Measurements from ENCODE around the gene RUSF1.
A peak's percentile ranks its signal among the peaks of the same experiment; 100 is the strongest.

RUSF1 gene

GRCh38 chr16:31477220-31478216, 30.7 kb downstream of the RUSF1 start:
- H3K4me3 ChIP-seq (ENCODE audit: low read length) = peak overlapping the region; percentile 52; the same call in 1 of the 2 replicates
- DNase-seq (ENCODE audit: low read depth, low spot score) = no peak

GRCh38 chr16:31476303-31477219, 31.6 kb downstream of the RUSF1 start:
- H3K27me3 ChIP-seq (ENCODE audit: control insufficient read depth, insufficient read depth, low read length) = peaks cover 1% of the 10 kb centered on the region; the same call in 1 of the 2 replicates
- WGBS (ENCODE audit: insufficient coverage, insufficient read length) = no CpG with 5 or more reads among the region's 68 CpGs
- no peaks in the 10 kb centered on the region for H3K9me3 ChIP-seq (ENCODE audit: control insufficient read depth, insufficient read depth, low read length)
- H3K4me1 ChIP-seq (ENCODE audit: control insufficient read depth, insufficient read depth, low read length) = no peaks in the 10 kb centered on the region
- DNase-seq (ENCODE audit: low read depth, low spot score) = no peak
- no peak overlapping the region for H3K27ac ChIP-seq (ENCODE audit: low read length)
- H3K36me3 ChIP-seq (ENCODE audit: control insufficient read depth, insufficient read depth, low read length) = no peaks in the 10 kb centered on the region
- peak overlapping the region; percentile 53; the same call in 1 of the 2 replicates for H3K4me3 ChIP-seq (ENCODE audit: low read length)

More at GRCh38 chr16:31477220-31478216, 30.7 kb downstream of the RUSF1 start:
- no CpG with 5 or more reads among the region's 67 CpGs for WGBS (ENCODE audit: insufficient coverage, insufficient read length)
- no peaks in the 10 kb centered on the region for H3K9me3 ChIP-seq (ENCODE audit: control insufficient read depth, insufficient read depth, low read length)
- no peak overlapping the region for H3K27ac ChIP-seq (ENCODE audit: low read length)
- no peaks in the 10 kb centered on the region for H3K4me1 ChIP-seq (ENCODE audit: control insufficient read depth, insufficient read depth, low read length)
- no peaks in the 10 kb centered on the region for H3K36me3 ChIP-seq (ENCODE audit: control insufficient read depth, insufficient read depth, low read length)
- peaks cover 1% of the 10 kb centered on the region; the same call in 1 of the 2 replicates for H3K27me3 ChIP-seq (ENCODE audit: control insufficient read depth, insufficient read depth, low read length)

DNA sequence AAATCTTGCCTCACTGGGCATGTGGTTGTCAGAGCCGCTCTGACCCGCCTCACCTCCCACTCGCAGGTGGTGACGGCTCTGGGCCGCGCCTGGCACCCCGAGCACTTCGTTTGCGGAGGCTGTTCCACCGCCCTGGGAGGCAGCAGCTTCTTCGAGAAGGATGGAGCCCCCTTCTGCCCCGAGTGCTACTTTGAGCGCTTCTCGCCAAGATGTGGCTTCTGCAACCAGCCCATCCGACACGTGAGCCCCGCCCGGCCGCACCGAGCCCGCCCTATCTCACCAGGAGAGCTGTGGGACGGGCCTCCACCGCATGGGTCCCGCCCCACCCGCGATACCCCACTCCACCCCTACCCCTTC, 32.3 kb downstream of the RUSF1 start:
- H3K27me3 ChIP-seq (ENCODE audit: control insufficient read depth, insufficient read depth, low read length) = peaks cover 1% of the 10 kb centered on the region; the same call in 1 of the 2 replicates
- peak overlapping the region; percentile 53; the same call in 1 of the 2 replicates for H3K4me3 ChIP-seq (ENCODE audit: low read length)
- no CpG with 5 or more reads among the region's 26 CpGs for WGBS (ENCODE audit: insufficient coverage, insufficient read length)
- no peaks in the 10 kb centered on the region for H3K4me1 ChIP-seq (ENCODE audit: control insufficient read depth, insufficient read depth, low read length)
- DNase-seq (ENCODE audit: low read depth, low spot score) = no peak
- no peaks in the 10 kb centered on the region for H3K9me3 ChIP-seq (ENCODE audit: control insufficient read depth, insufficient read depth, low read length)
- H3K36me3 ChIP-seq (ENCODE audit: control insufficient read depth, insufficient read depth, low read length) = no peaks in the 10 kb centered on the region
- H3K27ac ChIP-seq (ENCODE audit: low read length) = no peak overlapping the region

DNA sequence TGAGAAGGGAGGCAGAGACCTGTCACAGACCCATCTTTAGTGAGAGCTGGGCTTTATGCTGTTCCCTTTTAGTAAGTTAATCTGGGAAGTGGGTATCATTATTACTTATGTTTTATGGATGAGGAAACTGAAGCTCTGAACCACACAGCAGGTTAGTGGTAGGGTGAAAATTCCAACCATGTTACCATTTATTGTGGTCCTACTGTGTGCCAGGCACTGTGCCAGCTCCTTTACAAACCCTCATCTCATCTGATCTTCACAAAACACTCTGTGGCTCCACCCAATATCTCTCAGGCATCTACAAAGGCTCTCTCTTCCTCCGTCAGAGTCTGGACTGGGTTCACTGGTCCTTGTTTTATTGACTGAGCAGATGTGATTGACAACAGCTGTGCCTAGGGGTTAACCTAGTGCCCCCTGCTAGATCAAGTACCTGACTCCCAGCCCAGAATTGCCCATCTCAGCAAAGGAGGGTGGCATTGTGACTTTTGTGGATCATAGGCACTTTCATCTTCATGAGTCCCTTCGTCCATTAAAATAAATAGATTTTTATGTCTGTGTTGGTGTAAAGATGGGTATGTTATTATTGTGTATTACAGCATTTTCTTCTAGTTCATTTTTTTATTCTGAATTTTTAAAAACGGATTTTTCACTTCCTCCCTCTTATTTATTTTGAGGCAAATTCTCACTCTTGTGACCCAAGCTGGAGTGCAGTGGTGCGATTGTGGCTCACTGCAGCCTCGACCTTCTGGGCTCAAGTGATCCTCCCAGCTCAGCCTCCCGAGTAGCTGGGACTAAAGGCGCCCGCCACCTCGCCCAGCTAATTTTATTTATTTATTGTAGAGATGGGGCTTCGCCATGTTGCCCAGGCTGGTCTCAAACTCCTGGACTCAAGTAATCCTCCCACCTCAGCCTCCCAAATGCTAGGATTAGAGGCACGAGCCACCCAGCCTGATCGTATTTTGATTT, 33.1 kb downstream of the RUSF1 start:
- H3K27ac ChIP-seq (ENCODE audit: low read length) = no peak overlapping the region

GRCh38 chr16:31474173-31474714, 33.9 kb downstream of the RUSF1 start:
- Histone ChIP-seq H3K9me3 (ENCODE audit: control insufficient read depth, insufficient read depth, low read length) (no peaks in the 10 kb centered on the region), H3K4me1 (ENCODE audit: control insufficient read depth, insufficient read depth, low read length) (no peaks in the 10 kb centered on the region), H3K4me3 (ENCODE audit: low read length) (no peak overlapping the region), H3K27me3 (ENCODE audit: control insufficient read depth, insufficient read depth, low read length) (peaks cover 1% of the 10 kb centered on the region; the same call in 1 of the 2 replicates), H3K36me3 (ENCODE audit: control insufficient read depth, insufficient read depth, low read length) (no peaks in the 10 kb centered on the region), H3K27ac (ENCODE audit: low read length) (no peak overlapping the region)
- WGBS (ENCODE audit: insufficient coverage, insufficient read length) = no CpG with 5 or more reads among the region's 12 CpGs
- no peak for DNase-seq (ENCODE audit: low read depth, low spot score)

More for the DNA sequence above, 33.1 kb downstream of the RUSF1 start:
- Histone ChIP-seq H3K4me1 (ENCODE audit: control insufficient read depth, insufficient read depth, low read length) (no peaks in the 10 kb centered on the region), H3K36me3 (ENCODE audit: control insufficient read depth, insufficient read depth, low read length) (no peaks in the 10 kb centered on the region), H3K9me3 (ENCODE audit: control insufficient read depth, insufficient read depth, low read length) (no peaks in the 10 kb centered on the region), H3K4me3 (ENCODE audit: low read length) (no peak overlapping the region), H3K27me3 (ENCODE audit: control insufficient read depth, insufficient read depth, low read length) (peaks cover 1% of the 10 kb centered on the region; the same call in 1 of the 2 replicates)
- no CpG with 5 or more reads among the region's 12 CpGs for WGBS (ENCODE audit: insufficient coverage, insufficient read length)
- DNase-seq (ENCODE audit: low read depth, low spot score) = no peak

DNA sequence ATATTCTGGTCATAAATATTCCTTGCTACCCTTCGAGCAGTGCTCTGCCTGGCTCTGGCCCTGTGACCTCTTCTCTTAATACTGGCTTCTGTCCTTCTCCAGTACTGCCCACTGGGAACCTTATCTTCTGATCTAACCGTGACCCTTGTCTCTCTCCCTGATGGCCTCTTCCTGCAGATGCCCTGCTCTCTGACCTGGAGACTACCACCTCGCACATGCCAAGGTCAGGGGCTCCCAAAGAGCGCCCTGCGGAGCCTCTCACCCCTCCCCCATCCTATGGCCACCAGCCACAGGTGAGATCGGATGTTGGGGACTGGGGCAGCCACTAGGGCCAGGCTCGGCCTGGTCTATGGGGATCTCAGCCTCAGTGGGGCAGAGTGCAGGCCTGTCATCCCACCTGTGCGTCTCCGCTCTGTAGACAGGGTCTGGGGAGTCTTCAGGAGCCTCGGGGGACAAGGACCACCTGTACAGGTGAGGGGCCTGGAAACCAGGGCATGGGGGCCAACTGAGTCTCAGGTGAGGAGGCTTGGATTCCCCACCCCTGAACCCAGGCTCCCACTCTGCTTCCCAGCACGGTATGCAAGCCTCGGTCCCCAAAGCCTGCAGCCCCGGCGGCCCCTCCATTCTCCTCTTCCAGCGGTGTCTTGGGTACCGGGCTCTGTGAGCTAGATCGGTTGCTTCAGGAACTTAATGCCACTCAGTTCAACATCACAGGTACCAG, 34.8 kb downstream of the RUSF1 start:
- H3K9me3 ChIP-seq (ENCODE audit: control insufficient read depth, insufficient read depth, low read length) = no peaks in the 10 kb centered on the region
- no peak for DNase-seq (ENCODE audit: low read depth, low spot score)
- WGBS (ENCODE audit: insufficient coverage, insufficient read length) = no CpG with 5 or more reads among the region's 17 CpGs
- H3K36me3 ChIP-seq (ENCODE audit: control insufficient read depth, insufficient read depth, low read length) = no peaks in the 10 kb centered on the region
- no peak overlapping the region for H3K27ac ChIP-seq (ENCODE audit: low read length)
- H3K4me1 ChIP-seq (ENCODE audit: control insufficient read depth, insufficient read depth, low read length) = no peaks in the 10 kb centered on the region
- H3K27me3 ChIP-seq (ENCODE audit: control insufficient read depth, insufficient read depth, low read length) = peaks cover 1% of the 10 kb centered on the region; the same call in 1 of the 2 replicates
- H3K4me3 ChIP-seq (ENCODE audit: low read length) = no peak overlapping the region

DNA sequence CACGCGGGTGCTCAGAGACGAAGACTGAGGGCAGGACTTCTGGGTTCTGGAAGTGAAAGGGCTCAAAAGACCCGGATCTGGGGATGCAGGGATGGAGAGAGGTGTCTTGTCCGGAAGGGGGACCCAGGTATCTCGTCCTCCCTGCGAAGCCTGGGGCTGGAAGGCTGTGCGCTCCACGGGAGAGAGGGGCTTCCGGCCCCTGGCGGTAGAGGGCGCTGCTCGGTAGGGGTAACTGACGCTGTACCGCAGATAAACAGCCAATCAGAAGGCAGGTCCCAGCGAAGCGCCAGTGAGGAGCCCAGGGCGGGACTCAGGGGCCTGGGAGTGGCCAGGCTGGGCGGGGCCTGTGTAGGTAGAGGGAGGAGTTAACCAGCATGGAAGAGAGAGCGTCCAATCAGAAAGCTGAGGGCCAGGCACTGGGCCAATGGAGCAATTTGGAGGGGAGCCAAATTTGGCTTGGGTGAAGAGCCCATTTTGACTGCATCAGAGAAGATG, 35.4 kb downstream of the RUSF1 start:
- H3K9me3 ChIP-seq (ENCODE audit: control insufficient read depth, insufficient read depth, low read length) = no peaks in the 10 kb centered on the region
- WGBS (ENCODE audit: insufficient coverage, insufficient read length) = no CpG with 5 or more reads among the region's 20 CpGs
- no peak overlapping the region for H3K27ac ChIP-seq (ENCODE audit: low read length)
- peak overlapping the region; percentile 49; the same call in 1 of the 2 replicates for H3K4me3 ChIP-seq (ENCODE audit: low read length)
- H3K4me1 ChIP-seq (ENCODE audit: control insufficient read depth, insufficient read depth, low read length) = no peaks in the 10 kb centered on the region
- H3K27me3 ChIP-seq (ENCODE audit: control insufficient read depth, insufficient read depth, low read length) = peaks cover 1% of the 10 kb centered on the region; the same call in 1 of the 2 replicates
- DNase-seq (ENCODE audit: low read depth, low spot score) = no peak
- H3K36me3 ChIP-seq (ENCODE audit: control insufficient read depth, insufficient read depth, low read length) = no peaks in the 10 kb centered on the region

DNA sequence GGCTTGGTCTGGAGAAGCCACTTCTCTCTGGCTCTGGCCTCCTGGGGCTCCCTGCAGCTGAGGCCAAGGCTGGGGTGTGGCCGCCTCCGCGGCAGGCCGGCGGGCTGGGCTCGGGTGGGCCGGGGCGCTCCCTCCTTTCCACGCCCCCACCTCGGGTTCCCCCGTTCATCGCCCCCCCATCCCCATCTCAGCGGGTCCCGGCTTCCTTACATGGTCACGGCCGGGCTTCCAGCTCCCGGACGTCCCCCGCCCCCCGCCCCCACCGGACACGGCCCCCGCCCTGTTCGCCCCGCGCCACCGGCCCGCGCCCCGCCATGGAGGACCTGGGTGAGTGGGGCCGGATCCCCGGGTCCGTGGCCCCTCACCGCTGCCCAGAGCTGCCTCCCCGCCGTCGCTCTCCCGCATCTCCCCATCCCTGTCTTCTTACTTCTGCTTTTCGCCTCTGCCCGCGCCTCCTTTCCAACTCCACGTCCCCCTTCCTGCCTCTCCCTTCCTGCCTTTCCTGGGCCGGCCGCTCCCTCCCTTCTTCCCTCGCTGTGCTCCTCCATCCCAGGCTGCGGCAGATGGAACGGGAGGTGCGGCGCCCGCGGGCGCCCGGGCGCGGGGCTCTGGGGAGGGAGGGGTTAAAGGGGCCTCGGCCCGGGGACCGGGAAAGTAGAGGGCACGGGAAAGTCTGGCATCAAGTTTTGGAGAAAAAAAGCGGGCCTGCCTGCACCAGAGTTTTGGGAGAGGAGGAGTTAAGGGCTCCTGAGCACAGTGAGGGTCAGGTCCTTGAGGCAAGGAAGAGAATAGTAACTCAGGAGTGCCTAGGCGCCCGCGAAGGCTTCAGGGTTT, 36.1 kb downstream of the RUSF1 start, which contains the start of gene TGFB1I1:
Gene TGFB1I1 (plus strand): TSS at position 278 of the 834 bp plus-strand sequence. CDS start 37 bp downstream, at position 315.
- no peaks in the 10 kb centered on the region for H3K4me1 ChIP-seq (ENCODE audit: control insufficient read depth, insufficient read depth, low read length)
- H3K4me3 ChIP-seq (ENCODE audit: low read length) = peak within 1 kb of the TSS; percentile 49; the same call in 1 of the 2 replicates
- DNase-seq (ENCODE audit: low read depth, low spot score) = no peak
- no peak within 1 kb of the TSS for H3K27ac ChIP-seq (ENCODE audit: low read length)
- no peaks in the 10 kb centered on the region for H3K36me3 ChIP-seq (ENCODE audit: control insufficient read depth, insufficient read depth, low read length)
- no CpG with 5 or more reads among the region's 63 CpGs for WGBS (ENCODE audit: insufficient coverage, insufficient read length)
- H3K9me3 ChIP-seq (ENCODE audit: control insufficient read depth, insufficient read depth, low read length) = no peaks in the 10 kb centered on the region
- H3K27me3 ChIP-seq (ENCODE audit: control insufficient read depth, insufficient read depth, low read length) = peaks cover 1% of the 10 kb centered on the region; the same call in 1 of the 2 replicates

Measured in iPS DF 6.9 (cell line).